ENCODE measurements around the gene OBSCN. TPM values are rescaled to one million over a fixed set of nuclear protein-coding genes. Genes with fewer than 3 reads are reported as not detected.

OBSCN gene
- total RNA-seq, 1 donor from 2014 or later: 5.1 TPM

GRCh38 chr1:228310162-228310792 is 102.4 kb downstream of the OBSCN start:
- Histone ChIP-seq H3K4me1 (no peaks in the 10 kb centered on the region), H4K20me1 (ENCODE audit: low read depth) (no peaks in the 10 kb centered on the region), H3K4me2 (no peak overlapping the region), H3K79me2 (ENCODE audit: low read depth) (no peaks in the 10 kb centered on the region), H3K27ac (no peak overlapping the region), H2AFZ (replicated peaks) (no peak overlapping the region), H3K9ac (no peak overlapping the region), H3K27me3 (no peaks in the 10 kb centered on the region), H3K4me3 (no peak overlapping the region), H3F3A (ENCODE audit: low read depth) (no peaks in the 10 kb centered on the region), H3K9me3 (ENCODE audit: low read depth) (no peaks in the 10 kb centered on the region), H3K36me3 (no peaks in the 10 kb centered on the region)
- Mint-ChIP-seq H3K27ac (no peak overlapping the region), H3K9me3 (peaks cover 5% of the 10 kb centered on the region), H3K4me1 (no peaks in the 10 kb centered on the region), H3K27me3 (ENCODE audit: insufficient read depth, low read depth) (peaks cover 4% of the 10 kb centered on the region), H3K4me3 (no peak overlapping the region), H3K36me3 (peaks cover 9% of the 10 kb centered on the region)
- DNase-seq (ENCODE audit: low spot score): no peak
- TF ChIP-seq EZH2 (IDR thresholded peaks at IDR 0.05): no peak
- TF ChIP-seq CTCF (IDR thresholded peaks at IDR 0.05): no peak
- no peak for TF ChIP-seq EZH2phosphoT487 (IDR thresholded peaks at IDR 0.05)

GRCh38 chr1:228311091-228311490 is 103.2 kb downstream of the OBSCN start:
- H3K9me3 ChIP-seq (ENCODE audit: low read depth): no peaks in the 10 kb centered on the region
- TF ChIP-seq EZH2 (IDR thresholded peaks at IDR 0.05) (no peak), CTCF (IDR thresholded peaks at IDR 0.05) (no peak), EZH2phosphoT487 (IDR thresholded peaks at IDR 0.05) (no peak)
- no peaks in the 10 kb centered on the region for H4K20me1 ChIP-seq (ENCODE audit: low read depth)
- no peak for DNase-seq (ENCODE audit: low spot score)
- H3K4me3 Mint-ChIP-seq: no peak overlapping the region
- H3K4me3 ChIP-seq: no peak overlapping the region
- peaks cover 9% of the 10 kb centered on the region for H3K36me3 Mint-ChIP-seq
- H3K27me3 ChIP-seq: no peaks in the 10 kb centered on the region
- H3K4me1 Mint-ChIP-seq: no peaks in the 10 kb centered on the region
- peaks cover 5% of the 10 kb centered on the region for H3K9me3 Mint-ChIP-seq
- H3K79me2 ChIP-seq (ENCODE audit: low read depth): no peaks in the 10 kb centered on the region
- no peaks in the 10 kb centered on the region for H3K36me3 ChIP-seq
- H3K4me2 ChIP-seq: no peak overlapping the region
- no peak overlapping the region for H3K9ac ChIP-seq
- peaks cover 4% of the 10 kb centered on the region for H3K27me3 Mint-ChIP-seq (ENCODE audit: insufficient read depth, low read depth)
- H3K27ac Mint-ChIP-seq: no peak overlapping the region
- no peaks in the 10 kb centered on the region for H3K4me1 ChIP-seq
- no peaks in the 10 kb centered on the region for H3F3A ChIP-seq (ENCODE audit: low read depth)
- H2AFZ ChIP-seq (replicated peaks): no peak overlapping the region
- no peak overlapping the region for H3K27ac ChIP-seq

- H3K27ac ChIP-seq: no peak overlapping the region
- no peak overlapping the region for H3K9ac ChIP-seq
- H3K4me3 ChIP-seq: no peak overlapping the region
- H3K4me1 Mint-ChIP-seq: no peaks in the 10 kb centered on the region
- H3K27me3 Mint-ChIP-seq (ENCODE audit: insufficient read depth, low read depth): peaks cover 4% of the 10 kb centered on the region
- H3K36me3 Mint-ChIP-seq: peaks cover 9% of the 10 kb centered on the region
- H2AFZ ChIP-seq (replicated peaks): no peak overlapping the region
- H3K9me3 ChIP-seq (ENCODE audit: low read depth): no peaks in the 10 kb centered on the region
- no peaks in the 10 kb centered on the region for H3K79me2 ChIP-seq (ENCODE audit: low read depth)
- H3K27me3 ChIP-seq: no peaks in the 10 kb centered on the region
- no peaks in the 10 kb centered on the region for H3F3A ChIP-seq (ENCODE audit: low read depth)
- peaks cover 5% of the 10 kb centered on the region for H3K9me3 Mint-ChIP-seq
- no peaks in the 10 kb centered on the region for H4K20me1 ChIP-seq (ENCODE audit: low read depth)
- H3K4me3 Mint-ChIP-seq: no peak overlapping the region
- no peak overlapping the region for H3K4me2 ChIP-seq
- TF ChIP-seq CTCF (IDR thresholded peaks at IDR 0.05) (no peak), EZH2 (IDR thresholded peaks at IDR 0.05) (no peak), EZH2phosphoT487 (IDR thresholded peaks at IDR 0.05) (no peak)
- no peaks in the 10 kb centered on the region for H3K4me1 ChIP-seq
- no peak for DNase-seq (ENCODE audit: low spot score)
- H3K36me3 ChIP-seq: no peaks in the 10 kb centered on the region
- no peak overlapping the region for H3K27ac Mint-ChIP-seq
These were observed 104.4 kb downstream of the OBSCN start for GRCh38 chr1:228312136-228312764.
